Thymus (tissue), 11 donors: ENCODE measurements around the gene SLC29A4. TPM values are rescaled to one million over a fixed set of nuclear protein-coding genes. Genes with fewer than 3 reads are reported as not detected.
"Not testable (repeated sequence)": the region's sequence is repeated elsewhere in the genome, so short reads cannot be mapped to it uniquely, and the experiment has no call there.

Experiments used
- DNase-seq, 9 donors: peaks; one replicate each; pipeline ENCODE4 v3.0.0-alpha.2; 2013; ENCODE audit warnings: low spot score in 9 of 9, low read depth in 6 of 9, missing footprints in 1 of 9
- H3K27ac ChIP-seq, 2 donors: one replicate each; pipeline ENCODE4 v1.5.1; 2013; ENCODE audit warnings: control low read depth in 1 of 2, low read depth in 1 of 2, low read length in 1 of 2, mild to moderate bottlenecking in 1 of 2, moderate library complexity in 1 of 2
- H3K27me3 ChIP-seq, 2 donors: one replicate each; pipeline ENCODE4 v1.5.1; 2013; ENCODE audit warnings: low read length in 1 of 2; ENCODE audit not compliant: control insufficient read depth in 2 of 2, insufficient read depth in 1 of 2
- H3K36me3 ChIP-seq, 2 donors: one replicate each; pipeline ENCODE4 v1.5.1; 2013; ENCODE audit warnings: low read length in 1 of 2, mild to moderate bottlenecking in 1 of 2, moderate library complexity in 1 of 2; ENCODE audit not compliant: control insufficient read depth in 2 of 2, insufficient read depth in 2 of 2
- H3K4me1 ChIP-seq, 2 donors: one replicate each; pipeline ENCODE4 v1.5.1; 2013; ENCODE audit warnings: low read length in 2 of 2; ENCODE audit not compliant: control insufficient read depth in 2 of 2, insufficient read depth in 2 of 2
- H3K4me3 ChIP-seq, 2 donors: one replicate each; pipeline ENCODE4 v1.5.1; 2013; ENCODE audit warnings: low read length in 2 of 2, control low read depth in 1 of 2, mild to moderate bottlenecking in 1 of 2
- H3K9me3 ChIP-seq, 2 donors: one replicate each; pipeline ENCODE4 v1.5.1; 2013; ENCODE audit warnings: low read length in 1 of 2, mild to moderate bottlenecking in 1 of 2; ENCODE audit not compliant: control insufficient read depth in 2 of 2, insufficient read depth in 1 of 2
- WGBS: extraction: QIAGEN DNeasy Blood & Tissue Kit; methylation state at CpG from one replicate; pipeline ENCODE4 v1.1.7; 2013; 5-methylcytosine and 5-hydroxymethylcytosine counted together
- polyA plus RNA-seq: library from polyadenylated mRNA; stranded (reverse); fragments of 200-250 nt; gene quantifications from one replicate; pipeline ENCODE4 v1.2.3, GENCODE V29; 2013
- total RNA-seq: library from RNA; stranded (reverse); fragments of 120-200 nt; gene quantifications from one replicate; pipeline ENCODE4 v1.2.4, GENCODE V29; 2013
- donor health status: healthy.

Gene SLC29A4
- total and polyA plus RNA-seq, 2 donors: 0.38 to 0.62 TPM

- Histone ChIP-seq H3K4me1 (peaks cover 0 to under 1% of the 10 kb centered on the region in 2 donors), H3K9me3 (no peaks in the 10 kb centered on the region), H3K27ac (no peak overlapping the region), H3K36me3 (peaks cover 7 to 9% of the 10 kb centered on the region in 2 donors), H3K4me3 (no peak overlapping the region), H3K27me3 (peaks cover 0 to 2% of the 10 kb centered on the region in 2 donors)
- WGBS: 88% methylated on average over 18 of the region's 18 CpGs
- no peak for DNase-seq
These were observed 20.3 kb downstream of the SLC29A4 start for GRCh38 chr7:5303061-5303460.

GRCh38 chr7:5303591-5304505, 21.1 kb downstream of the SLC29A4 start:
- no peak for DNase-seq
- no peaks in the 10 kb centered on the region for H3K4me1 ChIP-seq
- no peak overlapping the region for H3K4me3 ChIP-seq
- no peak overlapping the region for H3K27ac ChIP-seq
- no peaks in the 10 kb centered on the region for H3K27me3 ChIP-seq
- peaks cover 10 to 12% of the 10 kb centered on the region in 2 donors for H3K36me3 ChIP-seq
- no peaks in the 10 kb centered on the region for H3K9me3 ChIP-seq
- WGBS: 78% methylated on average over 35 of the region's 35 CpGs

DNA sequence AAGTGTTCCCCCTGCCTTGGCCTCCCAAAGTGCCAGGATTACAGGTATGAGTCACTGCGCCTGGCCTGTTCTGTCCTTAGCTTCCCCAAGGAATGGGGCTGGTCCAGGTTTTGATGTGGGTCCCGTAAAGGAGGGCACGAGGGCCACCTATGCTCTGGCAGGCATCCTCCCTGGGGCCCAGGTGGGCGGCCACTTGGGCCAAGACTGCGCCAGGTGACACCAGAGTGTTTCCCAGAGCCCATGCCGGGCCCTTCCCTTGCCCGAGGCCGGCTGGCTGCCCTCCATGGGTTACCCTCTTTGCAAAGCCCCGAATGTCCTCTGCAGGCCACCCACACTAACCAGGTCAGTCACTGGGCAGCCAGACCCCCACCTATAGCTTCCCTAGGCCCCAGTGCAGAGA, 22.3 kb downstream of the SLC29A4 start:
- not testable (repeated sequence) for H3K27me3 ChIP-seq, H3K9me3 ChIP-seq, H3K27ac ChIP-seq, H3K4me3 ChIP-seq, DNase-seq, H3K4me1 ChIP-seq
- H3K36me3 ChIP-seq: peaks cover 10 to 18% of the 10 kb centered on the region in 2 donors
- WGBS: 97% methylated on average over 9 of the region's 9 CpGs

DNA sequence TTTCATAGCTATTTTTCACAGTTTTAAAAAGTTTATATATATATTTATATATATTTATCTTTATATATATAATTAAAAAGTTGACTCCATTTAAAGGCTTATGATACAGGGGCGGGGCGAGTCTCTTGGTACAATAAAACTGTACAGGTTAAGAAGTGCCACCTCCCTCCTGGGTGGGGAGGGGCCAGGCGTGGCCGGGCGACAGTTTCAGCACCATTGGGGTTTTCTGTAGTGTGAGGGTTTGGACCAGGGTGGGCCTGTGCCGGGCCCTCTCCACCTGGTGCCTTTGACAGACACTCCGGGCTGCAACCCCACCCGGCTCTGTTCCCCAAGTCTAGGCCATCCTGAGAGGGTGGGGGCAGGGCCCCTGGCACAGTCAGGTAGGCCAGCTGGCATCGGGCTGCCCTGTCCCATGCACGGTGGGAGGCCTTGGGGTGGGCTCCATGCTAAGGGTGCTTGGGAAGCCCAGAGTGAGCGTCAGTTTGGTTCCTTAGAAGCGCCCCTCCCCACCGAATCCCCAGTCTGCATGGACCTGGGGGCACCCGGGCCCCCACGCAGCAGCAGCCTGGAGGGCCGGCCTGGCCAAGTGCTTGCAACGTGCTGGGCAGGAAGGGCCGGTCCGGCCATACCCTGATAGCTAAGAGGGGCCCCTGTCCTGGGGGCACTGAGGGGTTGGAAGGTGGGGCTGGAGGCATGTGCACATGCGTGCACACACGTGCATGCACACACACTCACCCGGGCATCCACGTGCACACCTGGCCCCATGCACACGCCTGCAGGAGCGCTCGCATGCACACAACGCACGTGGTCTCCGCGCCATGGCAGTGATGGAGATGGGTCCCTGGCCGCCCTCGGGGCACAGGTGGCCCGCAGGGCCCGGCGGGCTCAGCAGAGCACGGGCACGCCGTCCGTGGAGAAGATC, 24.7 kb downstream of the SLC29A4 start:
- not testable (repeated sequence) for H3K9me3 ChIP-seq, H3K4me1 ChIP-seq, DNase-seq, H3K27ac ChIP-seq, H3K27me3 ChIP-seq, H3K4me3 ChIP-seq
- 98% methylated on average over 39 of the region's 39 CpGs for WGBS
- peaks cover 20 to 23% of the 10 kb centered on the region in 2 donors for H3K36me3 ChIP-seq

- H3K27me3 ChIP-seq: no peaks in the 10 kb centered on the region
- no peak overlapping the region for H3K4me3 ChIP-seq
- no peaks in the 10 kb centered on the region for H3K9me3 ChIP-seq
- no peak overlapping the region for H3K27ac ChIP-seq
- DNase-seq: no peak
- peaks cover 22 to 29% of the 10 kb centered on the region in 2 donors for H3K36me3 ChIP-seq
- 98% methylated on average over 25 of the region's 25 CpGs for WGBS
- H3K4me1 ChIP-seq: no peaks in the 10 kb centered on the region
These were observed 26.4 kb downstream of the SLC29A4 start for GRCh38 chr7:5309146-5309545.

DNA sequence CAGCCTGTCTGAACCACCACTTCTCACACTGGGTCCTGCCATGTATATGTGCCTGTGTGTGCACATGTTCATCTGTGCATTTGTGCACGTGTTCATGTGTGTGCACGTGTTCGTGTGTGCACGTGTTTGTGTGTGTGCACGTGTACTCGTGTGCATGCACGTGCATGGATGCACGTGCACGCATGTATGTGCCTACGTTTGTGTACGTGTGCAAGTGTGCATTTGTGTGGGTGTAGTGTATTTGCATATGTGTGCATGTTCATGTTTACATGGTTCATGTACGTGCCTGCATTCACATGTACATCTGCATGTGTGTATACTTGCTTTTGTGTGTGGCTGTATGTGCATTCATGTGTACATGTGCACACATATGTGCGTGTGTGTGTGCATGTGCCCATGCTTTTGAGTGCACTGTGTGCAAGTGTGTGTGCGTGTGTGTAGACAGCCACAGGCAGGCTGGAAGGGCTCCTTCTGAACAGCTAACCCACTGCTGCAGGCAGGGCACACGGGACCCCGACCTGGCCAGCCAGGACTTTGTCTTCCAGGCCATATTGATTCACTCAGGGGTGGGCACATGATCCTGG, 28.2 kb downstream of the SLC29A4 start:
- Histone ChIP-seq H3K36me3 (peaks cover 34 to 43% of the 10 kb centered on the region in 2 donors), H3K4me3 (no peak overlapping the region), H3K4me1 (no peaks in the 10 kb centered on the region), H3K9me3 (no peaks in the 10 kb centered on the region), H3K27ac (no peak overlapping the region), H3K27me3 (no peaks in the 10 kb centered on the region)
- 93% methylated on average over 16 of the region's 16 CpGs for WGBS
- DNase-seq: no peak

- H3K9me3 ChIP-seq: not testable (repeated sequence)
- WGBS: 98% methylated on average over 39 of the region's 46 CpGs
- H3K36me3 ChIP-seq: peaks cover 32 to 42% of the 10 kb centered on the region in 2 donors
These were observed 29.7 kb downstream of the SLC29A4 start for GRCh38 chr7:5312276-5313070.

GRCh38 chr7:5313076-5313885, 30.5 kb downstream of the SLC29A4 start:
- H3K4me3 ChIP-seq, H3K9me3 ChIP-seq, H3K27ac ChIP-seq, DNase-seq, H3K4me1 ChIP-seq, H3K27me3 ChIP-seq: not testable (repeated sequence)
- 95% methylated on average over 48 of the region's 48 CpGs for WGBS
- H3K36me3 ChIP-seq: peaks cover 26 to 36% of the 10 kb centered on the region in 2 donors

More at GRCh38 chr7:5312276-5313070, 29.7 kb downstream of the SLC29A4 start:
- H3K27me3 ChIP-seq, DNase-seq, H3K27ac ChIP-seq, H3K4me1 ChIP-seq, H3K4me3 ChIP-seq: not testable (repeated sequence)
